H1 (cell line): ENCODE results near the gene MRC2.

Source experiments
- CBX8 ChIP-seq: fragments of 300-800, 300-1000 bp; sonication (generic); IDR thresholded peaks from 2 replicates; pipeline ENCODE4 v1.7.1; 2016; ENCODE audit warnings: low read depth, low read length, borderline replicate concordance
- EGR1 ChIP-seq: IDR thresholded peaks from 2 replicates; pipeline ENCODE4 v1.6.1; 2011; ENCODE audit warnings: low read depth, low read length, borderline replicate concordance
- TAF1 ChIP-seq: IDR thresholded peaks from 2 replicates; pipeline ENCODE4 v1.6.1; 2011; ENCODE audit warnings: mild to moderate bottlenecking, low read depth, low read length
- ZNF274 ChIP-seq: IDR thresholded peaks from 2 replicates; pipeline ENCODE4 v1.7.0; 2012; ENCODE audit warnings: low read length, borderline replicate concordance; ENCODE audit errors: extremely low read depth

DNA sequence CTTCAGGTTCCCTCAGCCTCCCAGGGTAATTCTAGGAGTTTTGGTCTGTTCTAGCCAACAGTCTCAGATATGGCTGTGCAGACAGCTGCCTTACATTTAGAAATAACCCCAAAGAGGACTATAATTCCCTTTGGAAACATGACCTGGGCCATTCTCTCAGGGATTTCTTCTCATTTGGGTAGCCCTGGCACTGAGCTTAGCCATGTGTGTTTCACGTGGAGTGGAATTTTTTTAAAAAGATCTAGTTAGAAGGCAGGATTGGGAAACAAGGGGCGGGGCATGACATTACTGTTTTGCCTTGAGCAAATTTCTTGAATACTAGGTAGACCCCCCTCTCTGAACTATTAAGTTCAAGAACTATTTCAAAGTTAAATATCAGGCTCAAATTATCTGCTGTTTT is 29.6 kb upstream of the MRC2 start:
- TF ChIP-seq EGR1 (no peak), ZNF274 (no peak), CBX8 (no peak), TAF1 (no peak)
